GM12878 (cell line): ENCODE results near the gene CRMP1. TPM values are rescaled to one million over a fixed set of nuclear protein-coding genes. Genes with fewer than 3 reads are reported as not detected.

Source experiments
- ATAC-seq: fragments of 200-7000 bp; cut with Tn5 transposase; 3 replicates; pipeline ENCODE4 v1.9.1; 2020; ENCODE audit warnings: mild to moderate bottlenecking, moderate library complexity
- BruUV-seq: library from RNA; stranded (reverse); fragments of 400-500 nt; replicated peaks from 2 replicates; lab custom pipeline; 2021; lab: Mats Ljungman, UMichigan
- CTCF ChIA-PET: fragments of 300-600 bp; sonication (Branson Sonifier 250); formaldehyde crosslinking; extraction: SDS; loops from one replicate; lab custom pipeline; 2021; ENCODE audit warnings: inconsistent platforms; lab: Yijun Ruan, JAX
- POLR2A ChIA-PET: fragments of 350-600 bp; formaldehyde crosslinking; extraction: SDS; loops from one replicate; lab custom pipeline; 2021; ENCODE audit warnings: inconsistent platforms; lab: Charles Lee
- RAD21 ChIA-PET: fragments of 300-600 bp; sonication (Branson Sonifier 250); formaldehyde crosslinking; loops from one replicate; lab custom pipeline; 2023; ENCODE audit warnings: antibody characterized with exemption; ENCODE audit not compliant: unreplicated experiment; lab: Charles Lee
- SMC1A ChIA-PET: fragments of 300-600 bp; sonication (Branson Sonifier 250); formaldehyde crosslinking; loops from one replicate; lab custom pipeline; 2023; ENCODE audit not compliant: unreplicated experiment, uncharacterized antibody; lab: Charles Lee
- DNase-seq: peaks from one replicate; pipeline ENCODE4 v3.0.0-alpha.2; 2011; ENCODE audit warnings: low read depth, low spot score
- FAIRE-seq: peaks from 3 replicates; lab custom pipeline; 2011; peaks lifted over from hg19 to GRCh38; lab: Jason Lieb, UNC
- H2AFZ ChIP-seq: 2 replicates; pipeline ENCODE4 v1.6.0; 2011; ENCODE audit warnings: low read depth, low read length, control low read depth; ENCODE audit not compliant: control insufficient read depth
- H3K27ac ChIP-seq: 2 replicates; pipeline ENCODE4 v1.5.1; 2011; ENCODE audit warnings: control low read depth; ENCODE audit not compliant: control insufficient read depth, insufficient read depth
- H3K27me3 ChIP-seq, 2 experiments: replicated peaks in 1 of 2; 2 replicates each; pipeline versions ENCODE4 v1.6.0 to v1.6.1; 2011; ENCODE audit warnings: low read length in 1 of 2; ENCODE audit not compliant: control insufficient read depth in 2 of 2, insufficient read depth in 2 of 2
- H3K36me3 ChIP-seq, 2 experiments: 2 replicates each; pipeline ENCODE4 v1.5.1; 2011; ENCODE audit warnings: low read length in 1 of 2; ENCODE audit not compliant: control insufficient read depth in 2 of 2, insufficient read depth in 2 of 2
- H3K4me1 ChIP-seq: 2 replicates; pipeline ENCODE4 v1.6.1; 2011; ENCODE audit warnings: mild to moderate bottlenecking, low read length, moderate library complexity, mixed read lengths; ENCODE audit not compliant: control insufficient read depth, insufficient read depth
- H3K4me2 ChIP-seq: 2 replicates; pipeline ENCODE4 v1.6.0; 2011; ENCODE audit warnings: control low read depth; ENCODE audit not compliant: control insufficient read depth, insufficient read depth
- H3K4me3 ChIP-seq: fragments of 200-600 bp; sonication (generic); 2 replicates; pipeline ENCODE4 v1.5.1; 2016
- H3K79me2 ChIP-seq: 2 replicates; pipeline ENCODE4 v1.6.0; 2011; ENCODE audit warnings: low read length; ENCODE audit not compliant: control insufficient read depth, insufficient read depth
- H3K9ac ChIP-seq: 2 replicates; pipeline ENCODE4 v1.8.0; 2011; ENCODE audit warnings: low read length, control low read depth, mixed read lengths; ENCODE audit not compliant: control insufficient read depth, insufficient read depth
- H3K9me3 ChIP-seq: replicated peaks from 3 replicates; pipeline ENCODE4 v1.5.1; 2011; ENCODE audit warnings: mild to moderate bottlenecking, low read length; ENCODE audit not compliant: control insufficient read depth, insufficient read depth
- H4K20me1 ChIP-seq: 2 replicates; pipeline ENCODE4 v1.6.0; 2011; ENCODE audit not compliant: control insufficient read depth, insufficient read depth
- CHD1 ChIP-seq: IDR thresholded peaks from 2 replicates; pipeline ENCODE4 v1.6.1; 2012; ENCODE audit warnings: low read depth, low read length, improper control_type of control experiment
- CHD2 ChIP-seq: IDR thresholded peaks from 2 replicates; pipeline ENCODE4 v1.6.1; 2011; ENCODE audit warnings: low read depth, low read length, improper control_type of control experiment, borderline replicate concordance
- GABPA ChIP-seq: IDR thresholded peaks from 2 replicates; pipeline ENCODE4 v1.6.1; 2014; ENCODE audit warnings: antibody characterized with exemption, low read depth, mild to moderate bottlenecking, inconsistent platforms
- GATAD2B ChIP-seq: fragments of 450-650 bp; conservative IDR thresholded peaks from 2 replicates; pipeline ENCODE4 v1.6.1; 2017; ENCODE audit warnings: low read depth, mild to moderate bottlenecking, moderate library complexity
- HCFC1 ChIP-seq: fragments of 150-350 bp; IDR thresholded peaks from 2 replicates; pipeline ENCODE4 v1.6.1; 2014; ENCODE audit warnings: low read length
- NR2C2 ChIP-seq: IDR thresholded peaks from 2 replicates; pipeline ENCODE4 v1.6.1; 2011; ENCODE audit warnings: borderline replicate concordance, low read depth; ENCODE audit not compliant: control insufficient read depth, insufficient read length
- PBX3 ChIP-seq: IDR thresholded peaks from 2 replicates; pipeline ENCODE4 v1.6.1; 2011; ENCODE audit warnings: mild to moderate bottlenecking, low read depth, low read length, moderate library complexity; ENCODE audit not compliant: insufficient replicate concordance
- SPI1 ChIP-seq: IDR thresholded peaks from 2 replicates; pipeline ENCODE4 v1.6.1; 2011; ENCODE audit warnings: low read depth, mild to moderate bottlenecking, low read length, moderate library complexity, borderline replicate concordance; ENCODE audit not compliant: insufficient read depth
- WGBS: methylation state at CpG from one replicate; pipeline ENCODE4 v1.1.6; 2016; ENCODE audit warnings: low lambda C conversion rate; ENCODE audit not compliant: insufficient replicate concordance, insufficient coverage; ENCODE audit errors: missing lambda C conversion rate; 5-methylcytosine and 5-hydroxymethylcytosine counted together
- in situ Hi-C: fragments of 300-500 bp; cut with MboI; formaldehyde crosslinking; loops from 9 replicates; pipeline ENCODE4 v1.14.3; 2018; ENCODE audit warnings: mixed read lengths
- intact Hi-C: fragments of 100-400 bp; cut with micrococcal nuclease; formaldehyde crosslinking; loops from one replicate; pipeline ENCODE4 v1.14.2; 2022; ENCODE audit not compliant: unreplicated experiment
- polyA plus RNA-seq, 11 experiments: library from polyadenylated mRNA; depleted of rRNA in 4 of 11; unstranded in 6 of 11; stranded (reverse) in 5 of 11; fragments of >200 nt; fragmentation: Nextera tagmentation in 4 of 11; fragmentation: Illumina TruSeq in 1 of 11; extraction: Ambion mirVana in 4 of 11; extraction: Trizol in 1 of 11; gene quantifications; 1 replicate in 1 of 11; 2 replicates in 10 of 11; pipeline versions ENCODE4 v1.2.1 to v1.2.3, GENCODE V29; 2011 to 2016; ENCODE audit warnings: inconsistent platforms in 2 of 11, missing spikeins in 2 of 11, low read depth in 1 of 11
- total RNA-seq, 4 experiments: library from RNA; depleted of rRNA in 3 of 4; stranded (reverse); fragments of >200 nt in 3 of 4; fragmentation: Illumina TruSeq in 1 of 4; extraction: Trizol in 1 of 4; gene quantifications; 2 replicates each; pipeline versions ENCODE4 v1.2.1 to v1.2.3, GENCODE V29; 2013 to 2021
- TF ChIP-seq, protein P1 (sequence below): fragments of 450-650 bp; formaldehyde crosslinking; IDR thresholded peaks from 2 replicates; pipeline ENCODE4 v1.4.0; 2020; ENCODE audit warnings: mild to moderate bottlenecking, moderate library complexity
- TF ChIP-seq, protein P2 (sequence below): IDR thresholded peaks from 2 replicates; pipeline ENCODE4 v1.6.1; 2012; ENCODE audit warnings: improper control_type of control experiment, low read depth, low read length; ENCODE audit not compliant: insufficient replicate concordance

CRMP1 gene
- total and polyA plus RNA-seq, 10 of the 15 experiments (the other 5 are each of a cell fraction or from before 2014, with no cell fraction given) = 0.03 to 1.4 (median 0.12) TPM; not detected in 2

- H3K4me3 ChIP-seq = no peak overlapping the region
- H3K36me3 ChIP-seq = no peaks in the 10 kb centered on the region
- no TSS peak for BruUV-seq
- ChIA-PET CTCF (no interaction called here), SMC1A (interaction anchor here (0.5 kb wide), 1 partner anchor 22 kb away, joined by 3 read pairs; no protein-coding TSS in a partner anchor), POLR2A (no interaction called here), RAD21 (no interaction called here)
- in situ Hi-C loops (no loop called here), intact Hi-C loops (no loop called here)
- H3K79me2 ChIP-seq = no peaks in the 10 kb centered on the region
- 47% methylated on average over 3 of the region's 3 CpGs for WGBS
- no peak for FAIRE-seq
- no peaks in the 10 kb centered on the region for H3K27me3 ChIP-seq
- no peak overlapping the region for H3K27ac ChIP-seq
- no peak for DNase-seq
- H3K4me2 ChIP-seq = no peak overlapping the region
- no peaks in the 10 kb centered on the region for H3K4me1 ChIP-seq
- no peaks in the 10 kb centered on the region for H4K20me1 ChIP-seq
- no peak overlapping the region for H3K9ac ChIP-seq
- H2AFZ ChIP-seq = no peak overlapping the region
- no peaks in the 10 kb centered on the region; the same call in 2 of the 3 replicates for H3K9me3 ChIP-seq
- ATAC-seq = no peak
- no peak for TF ChIP-seq NR2C2
- TF ChIP-seq CHD1 = no peak
- no peak for TF ChIP-seq CHD2
- no peak for TF ChIP-seq PBX3
- TF ChIP-seq, protein P1, sequence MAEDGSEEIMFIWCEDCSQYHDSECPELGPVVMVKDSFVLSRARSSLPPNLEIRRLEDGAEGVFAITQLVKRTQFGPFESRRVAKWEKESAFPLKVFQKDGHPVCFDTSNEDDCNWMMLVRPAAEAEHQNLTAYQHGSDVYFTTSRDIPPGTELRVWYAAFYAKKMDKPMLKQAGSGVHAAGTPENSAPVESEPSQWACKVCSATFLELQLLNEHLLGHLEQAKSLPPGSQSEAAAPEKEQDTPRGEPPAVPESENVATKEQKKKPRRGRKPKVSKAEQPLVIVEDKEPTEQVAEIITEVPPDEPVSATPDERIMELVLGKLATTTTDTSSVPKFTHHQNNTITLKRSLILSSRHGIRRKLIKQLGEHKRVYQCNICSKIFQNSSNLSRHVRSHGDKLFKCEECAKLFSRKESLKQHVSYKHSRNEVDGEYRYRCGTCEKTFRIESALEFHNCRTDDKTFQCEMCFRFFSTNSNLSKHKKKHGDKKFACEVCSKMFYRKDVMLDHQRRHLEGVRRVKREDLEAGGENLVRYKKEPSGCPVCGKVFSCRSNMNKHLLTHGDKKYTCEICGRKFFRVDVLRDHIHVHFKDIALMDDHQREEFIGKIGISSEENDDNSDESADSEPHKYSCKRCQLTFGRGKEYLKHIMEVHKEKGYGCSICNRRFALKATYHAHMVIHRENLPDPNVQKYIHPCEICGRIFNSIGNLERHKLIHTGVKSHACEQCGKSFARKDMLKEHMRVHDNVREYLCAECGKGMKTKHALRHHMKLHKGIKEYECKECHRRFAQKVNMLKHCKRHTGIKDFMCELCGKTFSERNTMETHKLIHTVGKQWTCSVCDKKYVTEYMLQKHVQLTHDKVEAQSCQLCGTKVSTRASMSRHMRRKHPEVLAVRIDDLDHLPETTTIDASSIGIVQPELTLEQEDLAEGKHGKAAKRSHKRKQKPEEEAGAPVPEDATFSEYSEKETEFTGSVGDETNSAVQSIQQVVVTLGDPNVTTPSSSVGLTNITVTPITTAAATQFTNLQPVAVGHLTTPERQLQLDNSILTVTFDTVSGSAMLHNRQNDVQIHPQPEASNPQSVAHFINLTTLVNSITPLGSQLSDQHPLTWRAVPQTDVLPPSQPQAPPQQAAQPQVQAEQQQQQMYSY (CRISPR knock-in tag) = no peak
- TF ChIP-seq GATAD2B = no peak
- no peak for TF ChIP-seq SPI1
- TF ChIP-seq, protein P2, sequence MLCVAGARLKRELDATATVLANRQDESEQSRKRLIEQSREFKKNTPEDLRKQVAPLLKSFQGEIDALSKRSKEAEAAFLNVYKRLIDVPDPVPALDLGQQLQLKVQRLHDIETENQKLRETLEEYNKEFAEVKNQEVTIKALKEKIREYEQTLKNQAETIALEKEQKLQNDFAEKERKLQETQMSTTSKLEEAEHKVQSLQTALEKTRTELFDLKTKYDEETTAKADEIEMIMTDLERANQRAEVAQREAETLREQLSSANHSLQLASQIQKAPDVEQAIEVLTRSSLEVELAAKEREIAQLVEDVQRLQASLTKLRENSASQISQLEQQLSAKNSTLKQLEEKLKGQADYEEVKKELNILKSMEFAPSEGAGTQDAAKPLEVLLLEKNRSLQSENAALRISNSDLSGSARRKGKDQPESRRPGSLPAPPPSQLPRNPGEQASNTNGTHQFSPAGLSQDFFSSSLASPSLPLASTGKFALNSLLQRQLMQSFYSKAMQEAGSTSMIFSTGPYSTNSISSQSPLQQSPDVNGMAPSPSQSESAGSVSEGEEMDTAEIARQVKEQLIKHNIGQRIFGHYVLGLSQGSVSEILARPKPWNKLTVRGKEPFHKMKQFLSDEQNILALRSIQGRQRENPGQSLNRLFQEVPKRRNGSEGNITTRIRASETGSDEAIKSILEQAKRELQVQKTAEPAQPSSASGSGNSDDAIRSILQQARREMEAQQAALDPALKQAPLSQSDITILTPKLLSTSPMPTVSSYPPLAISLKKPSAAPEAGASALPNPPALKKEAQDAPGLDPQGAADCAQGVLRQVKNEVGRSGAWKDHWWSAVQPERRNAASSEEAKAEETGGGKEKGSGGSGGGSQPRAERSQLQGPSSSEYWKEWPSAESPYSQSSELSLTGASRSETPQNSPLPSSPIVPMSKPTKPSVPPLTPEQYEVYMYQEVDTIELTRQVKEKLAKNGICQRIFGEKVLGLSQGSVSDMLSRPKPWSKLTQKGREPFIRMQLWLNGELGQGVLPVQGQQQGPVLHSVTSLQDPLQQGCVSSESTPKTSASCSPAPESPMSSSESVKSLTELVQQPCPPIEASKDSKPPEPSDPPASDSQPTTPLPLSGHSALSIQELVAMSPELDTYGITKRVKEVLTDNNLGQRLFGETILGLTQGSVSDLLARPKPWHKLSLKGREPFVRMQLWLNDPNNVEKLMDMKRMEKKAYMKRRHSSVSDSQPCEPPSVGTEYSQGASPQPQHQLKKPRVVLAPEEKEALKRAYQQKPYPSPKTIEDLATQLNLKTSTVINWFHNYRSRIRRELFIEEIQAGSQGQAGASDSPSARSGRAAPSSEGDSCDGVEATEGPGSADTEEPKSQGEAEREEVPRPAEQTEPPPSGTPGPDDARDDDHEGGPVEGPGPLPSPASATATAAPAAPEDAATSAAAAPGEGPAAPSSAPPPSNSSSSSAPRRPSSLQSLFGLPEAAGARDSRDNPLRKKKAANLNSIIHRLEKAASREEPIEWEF = no peak
- TF ChIP-seq HCFC1 = no peak
- no peak for TF ChIP-seq GABPA
Measured at GRCh38 chr4:5867866-5868265, 25.0 kb downstream of the CRMP1 start.
